Cardiac muscle cell (in vitro differentiated cells and primary cell): Measurements from ENCODE around the gene EDN2. TPM values are rescaled to one million over a fixed set of nuclear protein-coding genes. Genes with fewer than 3 reads are reported as not detected.

Experiments
- DNase-seq, 2 donors: peaks; one replicate each; pipeline versions ENCODE4 v3.0.0 to v3.0.0-alpha.2; 2010 to 2017; ENCODE audit warnings: low read depth in 1 of 2, low spot score in 1 of 2
- H3K27ac ChIP-seq: fragments of 200-600 bp; sonication (generic); 2 replicates; pipeline ENCODE4 v1.5.1; 2016
- H3K27me3 ChIP-seq: fragments of 200-600 bp; sonication (generic); 2 replicates; pipeline ENCODE4 v1.6.0; 2016; ENCODE audit warnings: control low read depth
- H3K36me3 ChIP-seq: fragments of 200-600 bp; sonication (generic); 2 replicates; pipeline ENCODE4 v1.5.1; 2016; ENCODE audit warnings: control low read depth
- H3K4me1 ChIP-seq: fragments of 200-600 bp; sonication (generic); 2 replicates; pipeline ENCODE4 v1.8.1; 2017; ENCODE audit warnings: low read depth, mild to moderate bottlenecking, mixed run types
- H3K4me3 ChIP-seq: fragments of 200-600 bp; sonication (generic); 2 replicates; pipeline ENCODE4 v1.5.1; 2016; ENCODE audit warnings: mild to moderate bottlenecking
- H3K9me3 ChIP-seq: fragments of 200-600 bp; sonication (generic); 2 replicates; pipeline ENCODE4 v1.5.1; 2017; ENCODE audit warnings: low read depth, mild to moderate bottlenecking, control low read depth
- CTCF ChIP-seq: IDR thresholded peaks from 2 replicates; pipeline ENCODE4 v1.5.1; 2012; ENCODE audit warnings: low read depth, mild to moderate bottlenecking, low read length
- polyA plus RNA-seq: library from polyadenylated mRNA; unstranded; fragments of >200 nt; fragmentation: Nextera tagmentation; extraction: Ambion mirVana; gene quantifications from 2 replicates; pipeline ENCODE4 v1.2.1, GENCODE V29; 2016
- total RNA-seq: library from RNA; depleted of rRNA; stranded (reverse); fragments of >200 nt; gene quantifications from 2 replicates; pipeline ENCODE4 v1.2.3, GENCODE V29; 2016

EDN2 gene
- total and polyA plus RNA-seq, 2 experiments from 2014 or later = 0.98 to 1.8 TPM

- TF ChIP-seq CTCF = no peak
- Histone ChIP-seq H3K36me3 (no peaks in the 10 kb centered on the region), H3K4me3 (no peak overlapping the region), H3K27ac (no peak overlapping the region), H3K9me3 (no peaks in the 10 kb centered on the region), H3K4me1 (no peaks in the 10 kb centered on the region), H3K27me3 (no peaks in the 10 kb centered on the region)
- DNase-seq = peak in 1 of 2 donors; percentile 40
These were observed 41.7 kb downstream of the EDN2 start for GRCh38 chr1:41442697-41443251.

GRCh38 chr1:41440321-41441085 lies 44.0 kb downstream of the EDN2 start:
- Histone ChIP-seq H3K9me3 (no peaks in the 10 kb centered on the region), H3K36me3 (no peaks in the 10 kb centered on the region), H3K4me3 (no peak overlapping the region), H3K27me3 (no peaks in the 10 kb centered on the region), H3K4me1 (peaks cover 3% of the 10 kb centered on the region), H3K27ac (no peak overlapping the region)
- no peak for TF ChIP-seq CTCF
- no peak for DNase-seq

GRCh38 chr1:41439234-41439633 lies 45.2 kb downstream of the EDN2 start:
- no peak overlapping the region for H3K27ac ChIP-seq
- H3K9me3 ChIP-seq = no peaks in the 10 kb centered on the region
- no peak overlapping the region for H3K4me3 ChIP-seq
- H3K36me3 ChIP-seq = no peaks in the 10 kb centered on the region
- no peaks in the 10 kb centered on the region for H3K27me3 ChIP-seq
- no peak for DNase-seq
- no peak for TF ChIP-seq CTCF
- H3K4me1 ChIP-seq = peaks cover 5% of the 10 kb centered on the region

GRCh38 chr1:41438711-41439110 lies 45.8 kb downstream of the EDN2 start:
- H3K36me3 ChIP-seq = no peaks in the 10 kb centered on the region
- TF ChIP-seq CTCF = no peak
- no peak for DNase-seq
- H3K27me3 ChIP-seq = no peaks in the 10 kb centered on the region
- H3K4me3 ChIP-seq = no peak overlapping the region
- no peaks in the 10 kb centered on the region for H3K9me3 ChIP-seq
- H3K4me1 ChIP-seq = peaks cover 5% of the 10 kb centered on the region
- H3K27ac ChIP-seq = no peak overlapping the region

- no peak for TF ChIP-seq CTCF
- DNase-seq = no peak
- no peaks in the 10 kb centered on the region for H3K9me3 ChIP-seq
- no peak overlapping the region for H3K27ac ChIP-seq
- H3K4me1 ChIP-seq = peaks cover 5% of the 10 kb centered on the region
- no peaks in the 10 kb centered on the region for H3K36me3 ChIP-seq
- H3K4me3 ChIP-seq = no peak overlapping the region
- H3K27me3 ChIP-seq = no peaks in the 10 kb centered on the region
These were observed 47.5 kb downstream of the EDN2 start for GRCh38 chr1:41437011-41437355.
